ENCODE data around the gene THSD1.
"Not testable (repeated sequence)": the region's sequence is repeated elsewhere in the genome, so short reads cannot be mapped to it uniquely, and the experiment has no call there.

The THSD1 gene

GRCh38 chr13:52334107-52334506, 71.9 kb downstream of the THSD1 start:
- H2AFZ ChIP-seq (ENCODE audit: low read depth, low read length) = not testable (repeated sequence)

GRCh38 chr13:52331844-52332243, 74.1 kb downstream of the THSD1 start:
- not testable (repeated sequence) for H3K36me3 ChIP-seq (ENCODE audit: insufficient read depth, low read length); H3K4me3 ChIP-seq (ENCODE audit: low read length); H3K4me1 ChIP-seq (ENCODE audit: insufficient read depth, low read length); H3K27me3 ChIP-seq (ENCODE audit: insufficient read depth, low read length); H3K9me3 ChIP-seq (ENCODE audit: low read length); H2AFZ ChIP-seq (ENCODE audit: low read depth, low read length)

More at GRCh38 chr13:52334107-52334506, 71.9 kb downstream of the THSD1 start:
- H3K4me3 ChIP-seq (ENCODE audit: low read length); H3K9me3 ChIP-seq (ENCODE audit: low read length); H3K36me3 ChIP-seq (ENCODE audit: insufficient read depth, low read length); H3K27me3 ChIP-seq (ENCODE audit: insufficient read depth, low read length); H3K4me1 ChIP-seq (ENCODE audit: insufficient read depth, low read length): not testable (repeated sequence)

All from neuron (in vitro differentiated cells).